Measurements from ENCODE around the gene CD46.

DNA sequence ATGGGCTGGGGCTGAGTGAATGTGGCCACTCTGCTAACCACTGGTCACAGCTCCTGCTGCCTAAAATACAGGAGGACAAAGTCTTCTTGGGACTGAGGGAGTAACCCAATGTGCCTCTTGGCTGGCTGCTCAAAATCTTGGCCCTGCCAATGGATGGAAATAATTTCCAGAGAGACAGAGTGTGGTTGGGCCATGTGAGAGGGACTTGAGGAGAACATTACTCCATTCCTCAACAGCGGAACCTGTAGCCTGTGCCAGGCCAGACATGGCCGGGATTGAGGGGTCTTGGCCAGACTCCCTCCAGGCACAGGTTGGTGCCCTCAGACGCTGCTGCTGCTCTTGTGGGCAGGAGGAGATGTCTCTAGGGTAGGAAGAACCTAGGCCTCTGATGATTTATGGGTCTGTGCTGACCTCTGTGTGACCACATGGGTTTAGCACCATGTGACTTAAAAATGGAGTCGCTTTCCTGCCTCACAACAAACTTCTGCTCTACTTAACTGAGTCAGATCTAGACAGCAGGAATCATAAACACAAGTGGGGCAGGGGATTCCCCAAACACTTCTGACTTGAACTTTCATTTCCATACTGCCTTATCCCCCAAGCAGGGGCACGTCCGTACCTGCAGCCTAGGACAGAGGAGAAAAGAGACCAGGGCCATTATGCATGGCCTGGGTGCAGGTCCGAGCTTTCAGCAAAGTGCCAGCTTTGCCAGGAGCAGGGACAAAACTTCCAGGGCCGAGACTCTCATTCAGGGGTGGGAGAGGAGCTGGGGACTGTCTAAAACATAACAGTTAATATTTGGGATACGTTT, 79.9 kb downstream of the CD46 start:
- TF ChIP-seq, protein P1, sequence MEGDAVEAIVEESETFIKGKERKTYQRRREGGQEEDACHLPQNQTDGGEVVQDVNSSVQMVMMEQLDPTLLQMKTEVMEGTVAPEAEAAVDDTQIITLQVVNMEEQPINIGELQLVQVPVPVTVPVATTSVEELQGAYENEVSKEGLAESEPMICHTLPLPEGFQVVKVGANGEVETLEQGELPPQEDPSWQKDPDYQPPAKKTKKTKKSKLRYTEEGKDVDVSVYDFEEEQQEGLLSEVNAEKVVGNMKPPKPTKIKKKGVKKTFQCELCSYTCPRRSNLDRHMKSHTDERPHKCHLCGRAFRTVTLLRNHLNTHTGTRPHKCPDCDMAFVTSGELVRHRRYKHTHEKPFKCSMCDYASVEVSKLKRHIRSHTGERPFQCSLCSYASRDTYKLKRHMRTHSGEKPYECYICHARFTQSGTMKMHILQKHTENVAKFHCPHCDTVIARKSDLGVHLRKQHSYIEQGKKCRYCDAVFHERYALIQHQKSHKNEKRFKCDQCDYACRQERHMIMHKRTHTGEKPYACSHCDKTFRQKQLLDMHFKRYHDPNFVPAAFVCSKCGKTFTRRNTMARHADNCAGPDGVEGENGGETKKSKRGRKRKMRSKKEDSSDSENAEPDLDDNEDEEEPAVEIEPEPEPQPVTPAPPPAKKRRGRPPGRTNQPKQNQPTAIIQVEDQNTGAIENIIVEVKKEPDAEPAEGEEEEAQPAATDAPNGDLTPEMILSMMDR (IDR thresholded peaks at IDR 0.05), result no peak
- TF ChIP-seq POLR2AphosphoS5 (IDR thresholded peaks at IDR 0.05), result no peak

Measured in breast epithelium (tissue), 3 donors.